ENCODE data around the gene CDK7. TPM values are rescaled to one million over a fixed set of nuclear protein-coding genes. Genes with fewer than 3 reads are reported as not detected.
A peak's percentile ranks its signal among the peaks of the same experiment; 100 is the strongest.

CDK7 gene
- polyA plus RNA-seq, 1 experiment = 153 TPM

DNA sequence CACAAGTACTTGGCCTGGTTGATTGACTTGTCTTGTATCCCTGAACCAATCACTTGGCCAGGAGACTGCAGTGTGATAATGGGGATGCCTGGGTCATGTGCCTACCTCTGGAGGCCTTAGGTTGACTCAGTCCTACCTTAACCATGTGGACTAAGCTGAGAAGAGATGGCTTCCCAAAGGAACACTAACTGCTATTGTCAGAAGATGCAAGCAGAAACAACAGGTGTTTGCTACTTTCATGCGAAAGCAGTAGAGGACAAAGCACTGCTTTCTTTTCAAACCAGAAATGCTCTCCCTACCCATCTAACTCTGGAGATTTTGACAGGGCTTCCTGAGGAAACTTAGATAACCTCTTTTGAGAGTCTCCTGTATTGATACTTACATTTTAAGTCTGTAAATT is 22.9 kb downstream of the CDK7 start:
- ChIA-PET CTCF (no interaction called here), POLR2A (no interaction called here)
- DNase-seq (ENCODE audit: low read depth, low spot score) = no peak
- no peak overlapping the region for H3K4me3 ChIP-seq (ENCODE audit: low read depth, low read length)
- TF ChIP-seq CTCF (IDR thresholded peaks at IDR 0.05; ENCODE audit: low read depth, low read length) = no peak
- H3K9me3 ChIP-seq (ENCODE audit: control insufficient read depth, insufficient read depth, low read length) = no peaks in the 10 kb centered on the region
- no peaks in the 10 kb centered on the region for H3K27me3 ChIP-seq (ENCODE audit: control insufficient read depth, insufficient read depth, low read length)
- no peak overlapping the region for H3K27ac ChIP-seq (ENCODE audit: low read depth, low read length)

DNA sequence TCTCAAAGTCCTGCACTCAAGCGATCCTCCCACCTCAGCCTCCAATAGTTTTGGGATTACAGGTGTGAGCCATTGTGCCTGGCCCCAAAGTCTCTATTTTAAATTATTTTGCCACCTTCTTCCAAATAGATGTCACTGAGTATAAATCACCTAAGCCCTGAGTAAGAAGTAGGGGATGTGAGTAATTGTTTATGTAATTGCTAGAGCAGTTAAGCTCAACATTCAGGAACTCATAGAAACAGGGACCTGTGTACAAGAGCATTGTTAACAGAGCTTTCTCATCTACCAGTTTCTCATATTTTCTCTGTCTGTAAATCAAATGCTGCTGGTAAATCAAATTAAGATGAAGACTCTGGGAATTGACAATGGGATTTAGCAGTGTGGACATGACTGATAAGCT is 26.3 kb downstream of the CDK7 start:
- Histone ChIP-seq H3K4me3 (ENCODE audit: low read depth, low read length) (no peak overlapping the region), H3K27me3 (ENCODE audit: control insufficient read depth, insufficient read depth, low read length) (no peaks in the 10 kb centered on the region), H3K27ac (ENCODE audit: low read depth, low read length) (peak overlapping the region; percentile 22), H3K9me3 (ENCODE audit: control insufficient read depth, insufficient read depth, low read length) (no peaks in the 10 kb centered on the region)
- ChIA-PET CTCF (no interaction called here), POLR2A (interaction anchor here (0.7 to 1.1 kb wide), 3 partner anchors 15 to 94 kb away, joined by 3 to 4 read pairs (median 3); no protein-coding TSS in a partner anchor)
- no peak for DNase-seq (ENCODE audit: low read depth, low spot score)
- TF ChIP-seq CTCF (IDR thresholded peaks at IDR 0.05; ENCODE audit: low read depth, low read length) = no peak

DNA sequence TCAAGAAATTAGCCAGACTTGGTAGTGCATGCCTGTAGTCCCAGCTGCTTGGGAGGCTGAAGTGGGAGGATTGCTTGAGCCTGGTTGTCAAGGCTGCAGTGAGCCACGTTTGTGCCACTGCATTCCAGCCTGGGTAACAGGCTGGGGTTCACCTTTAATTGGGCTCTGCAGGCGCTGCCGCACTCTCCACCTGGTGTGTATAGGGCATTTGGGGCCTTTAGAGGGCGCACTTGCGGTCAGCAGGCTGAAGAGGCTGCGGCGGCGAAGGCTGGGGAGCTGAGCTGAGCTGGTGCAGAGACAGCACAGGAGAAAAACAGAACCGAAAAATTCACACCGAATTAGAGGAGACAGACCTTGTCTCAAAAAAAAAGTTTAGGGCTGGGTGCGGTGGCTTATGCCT is 31.2 kb downstream of the CDK7 start:
- DNase-seq (ENCODE audit: low read depth, low spot score) = no peak
- no peak overlapping the region for H3K27ac ChIP-seq (ENCODE audit: low read depth, low read length)
- H3K9me3 ChIP-seq (ENCODE audit: control insufficient read depth, insufficient read depth, low read length) = no peaks in the 10 kb centered on the region
- no peak overlapping the region for H3K4me3 ChIP-seq (ENCODE audit: low read depth, low read length)
- CTCF ChIA-PET = interaction anchor here (0.6 kb wide), 1 partner anchor 50 kb away, joined by 5 read pairs; no protein-coding TSS in a partner anchor
- peak; percentile 23 for TF ChIP-seq CTCF (IDR thresholded peaks at IDR 0.05; ENCODE audit: low read depth, low read length)
- POLR2A ChIA-PET = no interaction called here
- no peaks in the 10 kb centered on the region for H3K27me3 ChIP-seq (ENCODE audit: control insufficient read depth, insufficient read depth, low read length)

DNA sequence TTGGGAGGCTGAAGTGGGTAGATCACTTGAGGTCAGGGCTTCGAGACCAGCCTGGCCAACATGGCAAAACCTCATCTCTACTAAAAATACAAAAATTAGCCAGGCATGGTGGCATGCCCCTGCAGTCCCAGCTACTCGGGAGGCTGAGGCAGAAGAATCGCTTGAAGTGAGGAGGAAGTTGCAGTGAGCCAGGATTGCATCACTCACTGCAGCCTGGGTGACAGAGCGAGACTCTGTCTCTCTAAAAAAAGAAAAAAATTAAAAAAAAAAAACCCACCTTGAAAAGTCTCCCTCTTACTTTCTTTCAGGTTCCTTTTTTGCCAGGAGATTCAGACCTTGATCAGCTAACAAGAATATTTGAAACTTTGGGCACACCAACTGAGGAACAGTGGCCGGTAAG is 34.2 kb downstream of the CDK7 start:
- TF ChIP-seq CTCF (IDR thresholded peaks at IDR 0.05; ENCODE audit: low read depth, low read length) = no peak
- H3K9me3 ChIP-seq (ENCODE audit: control insufficient read depth, insufficient read depth, low read length) = no peaks in the 10 kb centered on the region

GRCh38 chr5:69270840-69271239 is 36.2 kb downstream of the CDK7 start:
- TF ChIP-seq CTCF (IDR thresholded peaks at IDR 0.05; ENCODE audit: low read depth, low read length) = no peak
- Histone ChIP-seq H3K27ac (ENCODE audit: low read depth, low read length) (no peak overlapping the region), H3K9me3 (ENCODE audit: control insufficient read depth, insufficient read depth, low read length) (no peaks in the 10 kb centered on the region), H3K27me3 (ENCODE audit: control insufficient read depth, insufficient read depth, low read length) (no peaks in the 10 kb centered on the region), H3K4me3 (ENCODE audit: low read depth, low read length) (no peak overlapping the region)
- no peak for DNase-seq (ENCODE audit: low read depth, low spot score)
- POLR2A ChIA-PET = interaction anchor here (0.6 kb wide), 1 partner anchor 36 kb away, joined by 4 read pairs; the partner anchor contains the start of gene CDK7
- CTCF ChIA-PET = interaction anchor here (0.7 to 2.0 kb wide), 4 partner anchors 35 to 228 kb away, joined by 3 to 11 read pairs (median 8); partner anchors contain the start of gene SLC30A5

More for the DNA sequence above, 34.2 kb downstream of the CDK7 start:
- Histone ChIP-seq H3K27me3 (ENCODE audit: control insufficient read depth, insufficient read depth, low read length) (no peaks in the 10 kb centered on the region), H3K4me3 (ENCODE audit: low read depth, low read length) (no peak overlapping the region), H3K27ac (ENCODE audit: low read depth, low read length) (no peak overlapping the region)
- no peak for DNase-seq (ENCODE audit: low read depth, low spot score)
- POLR2A ChIA-PET = interaction anchor here (0.6 kb wide), 1 partner anchor 12 kb away, joined by 3 read pairs; no protein-coding TSS in a partner anchor
- CTCF ChIA-PET = no interaction called here

All from AG04450 (cell line).